Measurements from ENCODE around the gene SLAMF1.
A peak's percentile ranks its signal among the peaks of the same experiment; 100 is the strongest.

The SLAMF1 gene

GRCh38 chr1:160623862-160624261 is 23.0 kb downstream of the SLAMF1 start:
- no peak for DNase-seq (ENCODE audit: low spot score)

GRCh38 chr1:160623227-160623633 is 23.6 kb downstream of the SLAMF1 start:
- DNase-seq (ENCODE audit: low spot score) = no peak

DNA sequence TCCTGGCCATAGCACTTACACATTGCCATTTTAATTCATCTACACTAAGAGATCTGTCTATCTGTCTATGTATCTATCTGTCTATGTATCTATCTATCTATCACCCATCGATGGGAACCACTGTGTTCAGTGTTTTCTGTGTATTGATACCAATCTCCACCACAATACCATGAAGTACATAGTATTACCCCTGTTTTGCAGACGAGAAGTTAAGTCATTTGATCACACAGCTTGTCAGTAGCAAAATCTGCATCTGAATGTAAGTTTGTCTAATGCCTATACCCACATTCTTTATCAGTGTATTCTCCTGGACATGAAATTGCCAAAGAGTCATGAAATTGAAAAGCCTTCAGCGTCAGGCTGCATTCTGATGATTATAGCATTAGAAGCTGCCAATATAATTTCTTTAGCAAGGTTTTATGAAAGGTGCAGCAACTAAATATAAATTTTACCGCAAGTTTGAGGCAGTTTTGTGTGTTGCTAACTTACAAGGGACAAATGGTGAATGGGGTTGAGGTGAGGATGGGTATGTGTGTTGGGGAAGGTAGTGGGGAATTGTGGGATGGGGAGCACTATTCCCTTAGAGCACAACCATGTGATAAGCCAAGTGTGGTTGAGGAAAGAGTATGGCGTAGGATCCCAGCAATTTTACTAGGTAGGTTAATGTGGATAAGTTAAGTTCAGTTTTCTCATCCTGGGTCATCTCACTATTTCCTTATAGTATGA is 24.2 kb downstream of the SLAMF1 start:
- DNase-seq (ENCODE audit: low spot score) = no peak

- no peak for DNase-seq (ENCODE audit: low spot score)
These were observed 25.0 kb downstream of the SLAMF1 start for GRCh38 chr1:160621633-160622413.

GRCh38 chr1:160620942-160621632 is 25.8 kb downstream of the SLAMF1 start:
- no peak for DNase-seq (ENCODE audit: low spot score)

DNA sequence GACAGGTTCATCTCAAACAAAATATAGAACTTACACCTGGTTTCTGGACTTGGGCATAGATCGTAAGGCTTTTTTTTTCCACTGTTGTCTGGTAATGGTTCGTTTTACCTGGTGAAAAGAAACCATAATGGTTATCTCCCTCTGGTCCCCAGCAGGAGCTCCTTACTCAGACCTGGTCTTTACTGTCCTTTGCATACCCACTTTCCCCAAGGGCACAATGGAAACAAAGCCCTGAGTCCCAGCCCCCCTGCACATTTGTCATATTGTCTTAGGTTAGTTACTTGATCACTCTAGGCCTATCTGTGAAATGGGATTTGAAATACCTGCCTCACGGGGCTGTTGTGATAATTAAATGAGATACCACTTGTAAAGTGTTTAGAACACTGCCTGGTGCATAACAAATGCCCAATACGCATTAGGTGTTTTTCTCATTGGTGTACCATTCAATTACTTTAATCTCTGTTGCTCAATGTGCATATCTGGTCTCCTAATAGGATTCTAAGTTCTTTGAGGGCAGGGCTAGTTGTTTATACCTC is 27.0 kb downstream of the SLAMF1 start:
- no peak for DNase-seq (ENCODE audit: low spot score)

- DNase-seq (ENCODE audit: low spot score) = no peak
These were observed 28.0 kb downstream of the SLAMF1 start for GRCh38 chr1:160618763-160619274.

DNA sequence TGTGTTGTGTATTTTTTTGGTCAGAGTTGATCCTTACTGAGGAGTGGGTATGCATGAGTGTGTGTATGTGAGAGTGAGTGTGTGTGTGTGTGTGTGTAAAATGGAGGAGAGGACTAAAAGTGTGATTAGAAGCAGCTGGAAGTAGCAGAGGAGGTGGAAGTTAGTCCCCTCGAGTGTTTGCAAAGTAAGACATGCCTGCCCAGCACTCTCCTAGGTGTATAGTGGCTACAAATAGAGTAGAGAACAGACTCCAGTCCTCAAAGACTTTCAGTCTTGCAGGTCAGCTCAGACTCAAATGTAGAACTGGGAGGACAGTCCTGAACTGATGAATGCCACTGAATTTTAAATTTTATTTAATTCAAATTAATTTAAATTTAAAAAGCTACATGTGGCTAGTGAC is 28.5 kb downstream of the SLAMF1 start:
- no peak for DNase-seq (ENCODE audit: low spot score)

- DNase-seq (ENCODE audit: low spot score) = no peak
These were observed 31.2 kb downstream of the SLAMF1 start for GRCh38 chr1:160615660-160616059.

- no peak for DNase-seq (ENCODE audit: low spot score)
These were observed 32.4 kb downstream of the SLAMF1 start for GRCh38 chr1:160614410-160614809.

GRCh38 chr1:160612613-160613218 is 34.1 kb downstream of the SLAMF1 start:
- no peak for DNase-seq (ENCODE audit: low spot score)

DNA sequence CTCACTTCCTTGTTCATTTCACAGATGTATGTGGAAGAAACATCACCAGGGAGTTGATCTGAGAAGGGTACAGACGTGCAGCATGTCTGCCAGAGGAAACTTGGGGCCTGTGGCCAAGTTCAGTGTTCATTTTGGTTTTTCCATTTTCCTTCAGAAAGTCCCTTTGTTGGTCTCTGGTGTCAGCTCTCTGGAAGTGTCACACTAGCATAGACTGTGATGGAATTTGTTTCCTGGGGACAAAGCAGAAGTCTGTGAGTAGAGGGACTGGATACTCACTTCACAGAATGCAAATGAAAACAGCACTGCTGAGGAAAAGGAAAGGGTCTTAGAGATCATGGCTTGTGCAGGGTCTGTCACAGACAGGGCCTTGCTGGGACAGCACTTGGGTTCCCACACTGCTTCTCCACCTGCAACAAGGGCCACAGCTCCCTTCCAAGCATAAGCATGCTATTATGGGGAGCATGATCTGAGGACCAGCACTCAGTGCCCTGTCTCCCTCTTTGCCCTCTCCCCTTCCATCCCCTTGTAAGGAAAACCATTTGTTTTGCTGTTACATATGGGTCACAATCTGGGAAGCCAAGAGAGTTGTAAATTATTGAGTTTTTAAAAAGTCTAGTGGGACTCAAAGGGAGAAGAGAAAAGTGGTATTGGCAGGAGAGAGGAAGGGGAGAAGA is 36.1 kb downstream of the SLAMF1 start:
- DNase-seq (ENCODE audit: low spot score) = no peak

GRCh38 chr1:160608941-160609340 is 37.9 kb downstream of the SLAMF1 start:
- no peak for DNase-seq (ENCODE audit: low spot score)

DNA sequence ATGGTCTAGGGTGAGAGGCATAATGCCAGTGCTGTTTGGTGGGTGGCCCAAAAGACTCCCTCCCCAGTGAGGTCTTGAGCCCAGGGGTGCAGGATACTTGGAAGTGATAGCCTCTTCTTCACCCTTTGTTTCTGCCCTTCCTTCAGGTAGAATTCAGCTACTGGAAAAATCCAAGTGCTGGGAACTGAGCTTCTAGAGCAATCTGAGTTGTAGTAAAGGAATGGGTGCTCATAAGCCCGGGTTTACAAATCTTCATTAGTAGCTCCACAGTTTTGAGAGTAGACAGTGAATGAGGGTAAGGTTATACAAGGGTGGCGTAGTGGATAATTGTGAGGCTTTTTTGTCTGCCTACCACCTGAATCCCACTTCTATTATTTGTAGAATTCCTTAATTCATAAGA is 38.3 kb downstream of the SLAMF1 start:
- no peak for DNase-seq (ENCODE audit: low spot score)

DNA sequence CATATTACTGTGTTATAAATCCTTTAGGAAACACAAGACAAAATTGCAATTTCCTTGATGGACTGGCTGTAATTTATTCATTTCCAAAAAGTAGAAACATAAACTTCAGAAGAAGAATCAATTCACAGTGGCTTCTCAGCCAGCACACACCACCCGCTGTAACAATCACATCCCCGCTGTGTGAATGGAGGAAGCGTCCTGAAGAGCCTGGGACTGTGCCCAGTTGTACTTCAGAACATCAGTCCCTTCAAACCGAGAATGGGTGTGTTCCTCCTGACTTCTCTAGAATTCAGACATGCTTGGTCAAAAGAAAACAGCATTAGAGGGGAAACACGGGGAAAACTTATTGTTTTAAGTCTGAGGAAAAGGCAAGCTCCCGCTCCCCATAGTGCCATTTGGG is 38.8 kb downstream of the SLAMF1 start:
- no peak for DNase-seq (ENCODE audit: low spot score)

GRCh38 chr1:160607672-160608032 is 39.2 kb downstream of the SLAMF1 start:
- no peak for DNase-seq (ENCODE audit: low spot score)

GRCh38 chr1:160607011-160607671 is 39.7 kb downstream of the SLAMF1 start:
- peak; percentile 81 for DNase-seq (ENCODE audit: low spot score)

GRCh38 chr1:160606611-160607010 is 40.2 kb downstream of the SLAMF1 start:
- DNase-seq (ENCODE audit: low spot score) = no peak

GRCh38 chr1:160605792-160606479 is 40.9 kb downstream of the SLAMF1 start:
- DNase-seq (ENCODE audit: low spot score) = no peak

DNA sequence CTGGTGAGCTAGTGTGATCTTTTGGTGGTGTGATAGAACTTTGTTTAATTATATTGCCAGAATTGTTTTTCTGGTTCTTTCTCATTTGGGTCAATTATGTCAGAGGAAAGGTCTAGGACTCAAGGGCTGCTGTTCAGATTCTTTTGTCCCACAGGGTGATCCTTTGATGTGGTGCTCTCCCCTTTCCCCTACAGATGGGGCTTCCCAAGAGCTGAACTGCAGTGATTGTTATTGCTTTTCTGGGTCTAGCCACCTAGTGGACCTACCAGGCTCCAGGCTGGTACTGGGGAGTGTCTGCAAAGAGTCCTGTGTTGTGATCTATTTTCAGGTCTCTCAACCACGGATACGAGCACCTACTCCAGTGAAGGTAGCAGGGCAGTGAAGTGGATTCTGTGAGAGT is 41.6 kb downstream of the SLAMF1 start:
- no peak for DNase-seq (ENCODE audit: low spot score)
